ENCODE data around the gene RUSC2.
"Not testable (repeated sequence)": the region's sequence is repeated elsewhere in the genome, so short reads cannot be mapped to it uniquely, and the experiment has no call there.

The RUSC2 gene

GRCh38 chr9:35490910-35491465, 1.1 kb downstream of the RUSC2 start:
- no peak for DNase-seq

GRCh38 chr9:35493119-35493518, 3.2 kb downstream of the RUSC2 start:
- DNase-seq: not testable (repeated sequence)

- DNase-seq: no peak
These were observed 6.1 kb downstream of the RUSC2 start for GRCh38 chr9:35495984-35496383.

GRCh38 chr9:35498245-35498644, 8.3 kb downstream of the RUSC2 start:
- DNase-seq: not testable (repeated sequence)

GRCh38 chr9:35499029-35499700, 9.3 kb downstream of the RUSC2 start:
- no peak for DNase-seq

GRCh38 chr9:35499701-35500030, 9.8 kb downstream of the RUSC2 start:
- DNase-seq: no peak

- DNase-seq: no peak
These were observed 10.3 kb downstream of the RUSC2 start for GRCh38 chr9:35500130-35500748.

GRCh38 chr9:35501946-35502345, 12.0 kb downstream of the RUSC2 start:
- no peak for DNase-seq

GRCh38 chr9:35506359-35506758, 16.4 kb downstream of the RUSC2 start:
- DNase-seq: no peak

- DNase-seq: no peak
These were observed 18.2 kb downstream of the RUSC2 start for GRCh38 chr9:35508069-35508468.

- no peak for DNase-seq
These were observed 20.5 kb downstream of the RUSC2 start for GRCh38 chr9:35510383-35510753.

GRCh38 chr9:35510754-35511428, 21.0 kb downstream of the RUSC2 start:
- no peak for DNase-seq

- no peak for DNase-seq
These were observed 21.5 kb downstream of the RUSC2 start for GRCh38 chr9:35511453-35511852.

GRCh38 chr9:35515766-35516165, 25.9 kb downstream of the RUSC2 start:
- no peak for DNase-seq

- DNase-seq: no peak
These were observed 26.6 kb downstream of the RUSC2 start for GRCh38 chr9:35516479-35516878.

GRCh38 chr9:35517131-35517530, 27.2 kb downstream of the RUSC2 start:
- DNase-seq: no peak

- DNase-seq: no peak
These were observed 27.8 kb downstream of the RUSC2 start for GRCh38 chr9:35517552-35518224.

GRCh38 chr9:35518225-35518821, 28.4 kb downstream of the RUSC2 start:
- DNase-seq: no peak

- DNase-seq: no peak
These were observed 29.2 kb downstream of the RUSC2 start for GRCh38 chr9:35518981-35519679.

GRCh38 chr9:35519692-35520363, 29.9 kb downstream of the RUSC2 start:
- DNase-seq: no peak

- DNase-seq: no peak
These were observed 30.4 kb downstream of the RUSC2 start for GRCh38 chr9:35520364-35520710.

GRCh38 chr9:35521708-35522107, 31.8 kb downstream of the RUSC2 start:
- DNase-seq: no peak
